ENCODE data around the gene NRIP1. TPM values are rescaled to one million over a fixed set of nuclear protein-coding genes. Genes with fewer than 3 reads are reported as not detected.

NRIP1 gene
- total RNA-seq, 1 experiment from 2014 or later: 10.4 TPM

GRCh38 chr21:14955936-14956520, 108.8 kb downstream of the NRIP1 start:
- Histone ChIP-seq H4K5ac (ENCODE audit: insufficient read length, low read depth, low read length) (no peak overlapping the region), H2AK5ac (ENCODE audit: insufficient read length, low read length) (no peak overlapping the region), H3K4ac (ENCODE audit: low read depth, low read length) (no peak overlapping the region), H3K79me2 (ENCODE audit: insufficient read depth, low read length) (no peaks in the 10 kb centered on the region), H3K27me3 (ENCODE audit: insufficient read depth, low read length) (no peaks in the 10 kb centered on the region), H3K27ac (ENCODE audit: insufficient read length, low read depth, low read length) (no peak overlapping the region), H3K79me1 (ENCODE audit: insufficient read depth, low read depth, low read length, poor library complexity, severe bottlenecking) (no peaks in the 10 kb centered on the region), H2BK15ac (ENCODE audit: low read depth, low read length) (no peak overlapping the region), H3K4me2 (ENCODE audit: insufficient read depth, insufficient read length, low read length) (no peak overlapping the region), H2BK5ac (ENCODE audit: insufficient read length, low read length) (no peak overlapping the region), H3K18ac (ENCODE audit: insufficient read length, low read depth, low read length) (no peak overlapping the region), H3K9ac (ENCODE audit: extremely low read depth, insufficient read length, low read length) (no peak overlapping the region), H2AFZ (ENCODE audit: low read length) (no peak overlapping the region), H3K4me1 (ENCODE audit: insufficient read depth, low read length) (no peaks in the 10 kb centered on the region), H2BK120ac (ENCODE audit: low read depth, low read length, poor library complexity, severe bottlenecking) (no peak overlapping the region), H3T11ph (ENCODE audit: low read length) (no peak overlapping the region), H4K91ac (ENCODE audit: insufficient read length, low read depth, low read length) (no peak overlapping the region), H4K8ac (replicated peaks; ENCODE audit: insufficient read length, low read depth, low read length) (no peak overlapping the region), H2BK12ac (ENCODE audit: insufficient read length, low read depth, low read length) (no peak overlapping the region), H3K23me2 (ENCODE audit: insufficient read length, low read depth, low read length, poor library complexity, severe bottlenecking) (no peaks in the 10 kb centered on the region), H4K20me1 (ENCODE audit: control insufficient read depth, insufficient read depth, insufficient read length) (no peaks in the 10 kb centered on the region), H3K23ac (ENCODE audit: insufficient read length, low read depth, low read length) (no peak overlapping the region), H3K14ac (ENCODE audit: insufficient read depth, low read length) (no peak overlapping the region), H3K56ac (ENCODE audit: insufficient read length, low read depth, low read length) (no peak overlapping the region), H2BK20ac (ENCODE audit: low read depth, low read length, poor library complexity, severe bottlenecking) (no peak overlapping the region), H3K9me3 (ENCODE audit: control insufficient read depth, low read depth, low read length) (no peaks in the 10 kb centered on the region)
- WGBS (ENCODE audit: extremely low coverage, insufficient read length, low lambda C conversion rate): no CpG with 5 or more reads among the region's 6 CpGs
- no peak for TF ChIP-seq CTCF (conservative IDR thresholded peaks at IDR 0.05)
- DNase-seq: no peak
- Mint-ChIP-seq H3K27ac (no peak overlapping the region), H3K4me3 (no peak overlapping the region), H3K27me3 (ENCODE audit: low read depth) (no peaks in the 10 kb centered on the region), H3K36me3 (ENCODE audit: insufficient read depth in 1 of 3, low read depth in 3 of 3) (no peaks in the 10 kb centered on the region), H3K9me3 (no peaks in the 10 kb centered on the region), H3K4me1 (peaks cover 5 to 7% of the 10 kb centered on the region in 2 experiments; a peak in 2 of 4 replicates)
